CD14-positive monocyte (primary cell): ENCODE data around the gene CBS. TPM values are rescaled to one million over a fixed set of nuclear protein-coding genes. Genes with fewer than 3 reads are reported as not detected.
"Not testable (repeated sequence)": the region's sequence is repeated elsewhere in the genome, so short reads cannot be mapped to it uniquely, and the experiment has no call there.

Source experiments
- DNase-seq, 3 donors: peaks; one replicate each; pipeline ENCODE4 v3.0.0-alpha.2; 2011 to 2022
- H2AFZ ChIP-seq: 2 replicates; pipeline ENCODE4 v1.6.0; 2012; ENCODE audit warnings: mild to moderate bottlenecking, low read depth, low read length, inconsistent platforms; ENCODE audit not compliant: insufficient read depth, poor library complexity, severe bottlenecking
- H3K27ac ChIP-seq, 2 donors: 1 replicate in 1 of 2; 2 replicates in 1 of 2; pipeline ENCODE4 v1.5.1; 2012 to 2013; ENCODE audit warnings: low read length in 2 of 2, control low read depth in 1 of 2, inconsistent platforms in 1 of 2, low read depth in 1 of 2, mild to moderate bottlenecking in 1 of 2
- H3K27me3 ChIP-seq, 2 donors: one replicate each; pipeline versions ENCODE4 v1.6.0 to v1.6.1; 2011 to 2013; ENCODE audit warnings: low read length in 2 of 2; ENCODE audit not compliant: control insufficient read depth in 2 of 2, insufficient read depth in 2 of 2
- H3K36me3 ChIP-seq, 2 donors: replicated peaks in 1 of 2; 1 replicate in 1 of 2; 2 replicates in 1 of 2; pipeline versions ENCODE4 v1.5.1 to v1.6.1; 2012 to 2013; ENCODE audit warnings: low read length in 2 of 2, control low read depth in 1 of 2, inconsistent platforms in 1 of 2, mild to moderate bottlenecking in 1 of 2; ENCODE audit not compliant: insufficient read depth in 2 of 2, control insufficient read depth in 1 of 2
- H3K4me1 ChIP-seq, 2 donors: 1 replicate in 1 of 2; 2 replicates in 1 of 2; pipeline versions ENCODE4 v1.5.1 to v1.6.1; 2012 to 2013; ENCODE audit warnings: low read length in 2 of 2, control low read depth in 1 of 2, inconsistent platforms in 1 of 2, mild to moderate bottlenecking in 1 of 2, moderate library complexity in 1 of 2; ENCODE audit not compliant: insufficient read depth in 2 of 2, control insufficient read depth in 1 of 2
- H3K4me2 ChIP-seq: replicated peaks from 2 replicates; pipeline ENCODE3; 2012; ENCODE audit warnings: low read length, moderate library complexity, mild to moderate bottlenecking; ENCODE audit not compliant: poor library complexity, severe bottlenecking; ENCODE audit errors: extremely low read depth
- H3K4me3 ChIP-seq, 3 experiments: fragments of 200-600 bp in 1 of 3; sonication (generic) in 1 of 3; replicated peaks in 1 of 3; 1 replicate in 2 of 3; 2 replicates in 1 of 3; pipeline ENCODE4 v1.5.1; 2011 to 2013; ENCODE audit warnings: low read length in 3 of 3, mild to moderate bottlenecking in 3 of 3, control low read depth in 2 of 3, low read depth in 2 of 3, inconsistent platforms in 1 of 3, moderate library complexity in 1 of 3
- H3K79me2 ChIP-seq: 2 replicates; pipeline ENCODE4 v1.6.0; 2012; ENCODE audit warnings: mild to moderate bottlenecking, control low read depth, inconsistent platforms, low read length, moderate library complexity; ENCODE audit not compliant: insufficient read depth
- H3K9ac ChIP-seq: 2 replicates; pipeline ENCODE4 v1.6.0; 2017; ENCODE audit warnings: low read length, mild to moderate bottlenecking; ENCODE audit not compliant: insufficient read depth, poor library complexity, severe bottlenecking
- H3K9me3 ChIP-seq, 2 donors: replicated peaks in 1 of 2; 1 replicate in 1 of 2; 2 replicates in 1 of 2; pipeline versions ENCODE4 v1.5.1 to v1.6.1; 2012 to 2013; ENCODE audit warnings: low read length in 2 of 2, control low read depth in 1 of 2; ENCODE audit not compliant: control insufficient read depth in 1 of 2, insufficient read depth in 1 of 2
- H4K20me1 ChIP-seq: 2 replicates; pipeline ENCODE4 v1.6.0; 2012; ENCODE audit warnings: mild to moderate bottlenecking, low read length, control low read depth, moderate library complexity; ENCODE audit not compliant: insufficient read depth
- H3K27ac Mint-ChIP-seq, 7 donors: one replicate each; pipeline ENCODE4 v1.8.0; 2020; ENCODE audit warnings: mild to moderate bottlenecking in 7 of 7, mixed read lengths in 7 of 7, moderate library complexity in 6 of 7, inconsistent platforms in 2 of 7
- H3K27me3 Mint-ChIP-seq, 3 donors: one replicate each; pipeline ENCODE4 v1.8.0; 2021 to 2022; ENCODE audit warnings: low read depth in 3 of 3, mild to moderate bottlenecking in 3 of 3, mixed read lengths in 3 of 3, moderate library complexity in 3 of 3, inconsistent platforms in 1 of 3
- H3K36me3 Mint-ChIP-seq, 2 donors: one replicate each; pipeline ENCODE4 v1.8.0; 2020; ENCODE audit warnings: mixed read lengths in 2 of 2, inconsistent platforms in 1 of 2, mild to moderate bottlenecking in 1 of 2
- H3K4me1 Mint-ChIP-seq: one replicate; pipeline ENCODE4 v1.8.0; 2020; ENCODE audit warnings: mild to moderate bottlenecking, mixed read lengths
- H3K4me3 Mint-ChIP-seq, 2 donors: one replicate each; pipeline ENCODE4 v1.8.0; 2020; ENCODE audit warnings: mild to moderate bottlenecking in 2 of 2, mixed read lengths in 2 of 2, moderate library complexity in 1 of 2
- H3K9me3 Mint-ChIP-seq, 7 donors: one replicate each; pipeline ENCODE4 v1.8.0; 2020 to 2022; ENCODE audit warnings: mixed read lengths in 7 of 7, mild to moderate bottlenecking in 6 of 7, moderate library complexity in 6 of 7, inconsistent platforms in 2 of 7
- CTCF ChIP-seq: fragments of 200-600 bp; IDR thresholded peaks from one replicate; pipeline ENCODE4 v1.8.0; 2022; ENCODE audit warnings: antibody characterized with exemption, mild to moderate bottlenecking
- WGBS: methylation state at CpG from one replicate; pipeline ENCODE4 v1.1.5; 2013; ENCODE audit warnings: missing lambda C conversion rate; ENCODE audit not compliant: insufficient coverage; 5-methylcytosine and 5-hydroxymethylcytosine counted together
- intact Hi-C, 2 donors: fragments of 100-400 bp; cut with micrococcal nuclease; formaldehyde crosslinking; loops; one replicate each; pipeline versions ENCODE4 v1.15.0 to v1.15.1; 2023
- polyA plus RNA-seq, 3 donors: library from polyadenylated mRNA; depleted of rRNA in 1 of 3; unstranded in 2 of 3; stranded (reverse) in 1 of 3; fragments of 300-500 nt in 2 of 3; fragments of >200 nt in 1 of 3; fragmentation: Illumina TruSeq in 2 of 3; gene quantifications; 1 replicate in 2 of 3; 2 replicates in 1 of 3; pipeline ENCODE4 v1.2.3, GENCODE V29; 2012 to 2021

CBS gene
- polyA plus RNA-seq, 3 donors = 0.19 TPM; not detected in 2

- 86% methylated on average over 9 of the region's 19 CpGs for WGBS
- not testable (repeated sequence) for DNase-seq, H3K36me3 Mint-ChIP-seq
These were observed 37.5 kb downstream of the CBS start for GRCh38 chr21:43037918-43038658.

GRCh38 chr21:43036889-43037288, 38.7 kb downstream of the CBS start:
- H3K36me3 Mint-ChIP-seq = peaks cover 8 to 17% of the 10 kb centered on the region in 2 donors
- H3K79me2 ChIP-seq, H3K9me3 ChIP-seq, H3K27me3 Mint-ChIP-seq, H3K4me1 ChIP-seq, H3K4me2 ChIP-seq, intact Hi-C loops, H3K27me3 ChIP-seq, H3K4me1 Mint-ChIP-seq, H3K4me3 ChIP-seq, H3K9ac ChIP-seq, H2AFZ ChIP-seq, H3K4me3 Mint-ChIP-seq, H4K20me1 ChIP-seq, DNase-seq, H3K9me3 Mint-ChIP-seq, H3K27ac ChIP-seq: not testable (repeated sequence)
- peaks cover 6 to 14% of the 10 kb centered on the region in 2 donors for H3K36me3 ChIP-seq
- H3K27ac Mint-ChIP-seq = peak overlapping the region in 1 of 7 donors; percentile 88
- WGBS = no CpG with 5 or more reads among the region's 17 CpGs

More at GRCh38 chr21:43037918-43038658, 37.5 kb downstream of the CBS start:
- H3K9me3 ChIP-seq, H3K4me1 Mint-ChIP-seq, H2AFZ ChIP-seq, H3K27me3 Mint-ChIP-seq, H3K4me3 Mint-ChIP-seq, H3K4me2 ChIP-seq, H3K79me2 ChIP-seq, H4K20me1 ChIP-seq, H3K4me3 ChIP-seq, H3K9ac ChIP-seq, H3K27ac ChIP-seq, H3K36me3 ChIP-seq, H3K9me3 Mint-ChIP-seq, intact Hi-C loops, H3K27me3 ChIP-seq, H3K4me1 ChIP-seq: not testable (repeated sequence)
- H3K27ac Mint-ChIP-seq = peak overlapping the region in 3 of 7 donors; percentile 51 to 80 (median 65)

- Histone ChIP-seq H3K4me2 (no peak overlapping the region), H3K9ac (no peak overlapping the region), H3K4me1 (no peaks in the 10 kb centered on the region), H4K20me1 (no peaks in the 10 kb centered on the region), H3K27me3 (no peaks in the 10 kb centered on the region), H3K9me3 (no peaks in the 10 kb centered on the region), H3K27ac (no peak overlapping the region), H2AFZ (no peak overlapping the region), H3K79me2 (no peaks in the 10 kb centered on the region), H3K36me3 (peaks cover 23 to 35% of the 10 kb centered on the region in 2 donors), H3K4me3 (no peak overlapping the region)
- WGBS = 92% methylated on average over 2 of the region's 5 CpGs
- Mint-ChIP-seq H3K27ac (peak overlapping the region in 2 of 7 donors; percentile 24 to 26), H3K27me3 (no peaks in the 10 kb centered on the region), H3K36me3 (peaks cover 24 to 37% of the 10 kb centered on the region in 2 donors), H3K4me1 (peaks cover 2% of the 10 kb centered on the region), H3K9me3 (no peaks in the 10 kb centered on the region), H3K4me3 (no peak overlapping the region)
- no peak for TF ChIP-seq CTCF
- DNase-seq = no peak
- intact Hi-C loops = no loop called here
These were observed 40.8 kb downstream of the CBS start for GRCh38 chr21:43034826-43035225.
